AG04450 (cell line): ENCODE results near the gene INTS12. TPM values are rescaled to one million over a fixed set of nuclear protein-coding genes. Genes with fewer than 3 reads are reported as not detected.

Source experiments
- CTCF ChIA-PET: fragments of 300-600, 350-600 bp; formaldehyde crosslinking; extraction: SDS; loops from one replicate; lab custom pipeline; 2022; ENCODE audit warnings: antibody characterized with exemption, inconsistent platforms; lab: Charles Lee
- POLR2A ChIA-PET: fragments of 350-600 bp; formaldehyde crosslinking; extraction: SDS; loops from one replicate; lab custom pipeline; 2021; ENCODE audit warnings: antibody characterized with exemption, inconsistent platforms; lab: Yijun Ruan, JAX
- DNase-seq: peaks from one replicate; pipeline ENCODE4 v3.0.0-alpha.2; 2011; ENCODE audit warnings: low read depth, low spot score
- H3K27ac ChIP-seq: one replicate; pipeline ENCODE4 v1.5.1; 2012; ENCODE audit warnings: low read depth, low read length, control low read depth
- H3K27me3 ChIP-seq: one replicate; pipeline ENCODE4 v1.6.0; 2012; ENCODE audit warnings: low read length; ENCODE audit not compliant: control insufficient read depth, insufficient read depth
- H3K4me3 ChIP-seq: 2 replicates; pipeline ENCODE4 v1.5.1; 2011; ENCODE audit warnings: mild to moderate bottlenecking, low read depth, low read length, control low read depth
- H3K9me3 ChIP-seq: 2 replicates; pipeline ENCODE4 v1.5.1; 2012; ENCODE audit warnings: low read length; ENCODE audit not compliant: control insufficient read depth, insufficient read depth
- CTCF ChIP-seq: IDR thresholded peaks from 2 replicates; pipeline ENCODE4 v1.5.1; 2011; ENCODE audit warnings: low read depth, low read length, control low read depth, inconsistent platforms
- polyA plus RNA-seq: library from polyadenylated mRNA; depleted of rRNA; stranded (reverse); fragments of >200 nt; gene quantifications from 2 replicates; pipeline ENCODE4 v1.2.3, GENCODE V29; 2011

Gene INTS12
- polyA plus RNA-seq, 1 experiment = 41.7 TPM

- DNase-seq = no peak
- ChIA-PET POLR2A (no interaction called here), CTCF (no interaction called here)
- TF ChIP-seq CTCF = no peak
- no peak overlapping the region for H3K4me3 ChIP-seq
- H3K27ac ChIP-seq = no peak overlapping the region
- H3K9me3 ChIP-seq = no peaks in the 10 kb centered on the region
- H3K27me3 ChIP-seq = no peaks in the 10 kb centered on the region
Observed at GRCh38 chr4:105659190-105659589, 49.3 kb downstream of the INTS12 start.

- Histone ChIP-seq H3K9me3 (no peaks in the 10 kb centered on the region), H3K4me3 (no peak overlapping the region), H3K27me3 (no peaks in the 10 kb centered on the region), H3K27ac (no peak overlapping the region)
- ChIA-PET POLR2A (no interaction called here), CTCF (interaction anchor here (0.6 kb wide), 1 partner anchor 9 kb away, joined by 3 read pairs; no protein-coding TSS in a partner anchor)
- no peak for TF ChIP-seq CTCF
- DNase-seq = no peak
Observed at GRCh38 chr4:105657117-105657765, 51.2 kb downstream of the INTS12 start.

- no peak overlapping the region for H3K4me3 ChIP-seq
- no peak for TF ChIP-seq CTCF
- CTCF ChIA-PET = no interaction called here
- H3K9me3 ChIP-seq = no peaks in the 10 kb centered on the region
- H3K27me3 ChIP-seq = no peaks in the 10 kb centered on the region
- H3K27ac ChIP-seq = no peak overlapping the region
- DNase-seq = no peak
- POLR2A ChIA-PET = no interaction called here
Observed at GRCh38 chr4:105652286-105652888, 56.1 kb downstream of the INTS12 start.

- TF ChIP-seq CTCF = no peak
- CTCF ChIA-PET = no interaction called here
Observed at GRCh38 chr4:105651884-105652283, 56.6 kb downstream of the INTS12 start.

GRCh38 chr4:105650190-105650589, 58.3 kb downstream of the INTS12 start:
- POLR2A ChIA-PET = no interaction called here
- no peak overlapping the region for H3K4me3 ChIP-seq
- H3K27ac ChIP-seq = no peak overlapping the region
- TF ChIP-seq CTCF = no peak
- CTCF ChIA-PET = no interaction called here
- H3K27me3 ChIP-seq = no peaks in the 10 kb centered on the region
- H3K9me3 ChIP-seq = no peaks in the 10 kb centered on the region
- no peak for DNase-seq

More at GRCh38 chr4:105651884-105652283, 56.6 kb downstream of the INTS12 start:
- no peaks in the 10 kb centered on the region for H3K27me3 ChIP-seq
- H3K9me3 ChIP-seq = no peaks in the 10 kb centered on the region
- POLR2A ChIA-PET = no interaction called here
- no peak for DNase-seq
- H3K27ac ChIP-seq = no peak overlapping the region
- H3K4me3 ChIP-seq = no peak overlapping the region
